H1 (cell line): ENCODE data around the gene SNX33. TPM values are rescaled to one million over a fixed set of nuclear protein-coding genes. Genes with fewer than 3 reads are reported as not detected.

Source experiments
- CTCF ChIA-PET: fragments of 300-600 bp; sonication (Branson Sonifier 250); formaldehyde crosslinking; loops from one replicate; lab custom pipeline; 2021; ENCODE audit not compliant: partially characterized antibody; lab: Charles Lee
- POLR2A ChIA-PET: fragments of 300-600 bp; sonication (Branson Sonifier 250); formaldehyde crosslinking; loops from one replicate; lab custom pipeline; 2021; ENCODE audit warnings: inconsistent platforms; ENCODE audit not compliant: partially characterized antibody; lab: Charles Lee
- DNase-seq, 2 experiments: peaks; one replicate each; pipeline versions ENCODE4 v3.0.0 to v3.0.0-alpha.2; 2010 to 2022; ENCODE audit warnings: low spot score in 2 of 2, low read depth in 1 of 2, mixed read lengths in 1 of 2
- FAIRE-seq: peaks from 2 replicates; lab custom pipeline; 2011; peaks lifted over from hg19 to GRCh38; lab: Jason Lieb, UNC
- H2AFZ ChIP-seq: 2 replicates; pipeline ENCODE4 v1.8.1; 2012; ENCODE audit warnings: low read length, inconsistent platforms
- H2AK5ac ChIP-seq: 2 replicates; pipeline ENCODE4 v1.6.1; 2013; ENCODE audit warnings: low read depth, low read length
- H2BK120ac ChIP-seq: replicated peaks from 2 replicates; pipeline ENCODE3; 2013; ENCODE audit warnings: low read depth, low read length, inconsistent platforms
- H2BK12ac ChIP-seq: 2 replicates; pipeline ENCODE4 v1.6.1; 2013; ENCODE audit warnings: low read depth, low read length
- H2BK15ac ChIP-seq: 2 replicates; pipeline ENCODE4 v1.6.1; 2013; ENCODE audit warnings: low read length
- H2BK20ac ChIP-seq: 2 replicates; pipeline ENCODE4 v1.6.1; 2013; ENCODE audit warnings: low read length
- H2BK5ac ChIP-seq: 2 replicates; pipeline ENCODE4 v1.6.1; 2013; ENCODE audit warnings: low read depth, low read length
- H3K14ac ChIP-seq: 2 replicates; pipeline ENCODE4 v1.6.1; 2013; ENCODE audit warnings: inconsistent platforms; ENCODE audit not compliant: insufficient read length
- H3K18ac ChIP-seq: 2 replicates; pipeline ENCODE4 v1.6.1; 2013; ENCODE audit warnings: low read length; ENCODE audit errors: extremely low read depth
- H3K23ac ChIP-seq: 2 replicates; pipeline ENCODE4 v1.6.1; 2013; ENCODE audit warnings: inconsistent platforms; ENCODE audit not compliant: insufficient read length
- H3K23me2 ChIP-seq: 2 replicates; pipeline ENCODE4 v1.6.1; 2013; ENCODE audit warnings: low read depth, low read length
- H3K27ac ChIP-seq: 2 replicates; pipeline ENCODE4 v1.6.1; 2011; ENCODE audit warnings: low read depth, low read length, inconsistent platforms
- H3K27me3 ChIP-seq, 4 experiments: replicated peaks in 1 of 4; 1 replicate in 1 of 4; 2 replicates in 3 of 4; pipeline versions ENCODE4 v1.6.1 to v1.8.1; 2011 to 2013; ENCODE audit warnings: low read length in 3 of 4, mild to moderate bottlenecking in 3 of 4, inconsistent platforms in 2 of 4, mixed read lengths in 2 of 4, moderate library complexity in 1 of 4; ENCODE audit not compliant: control insufficient read depth in 3 of 4, insufficient read depth in 3 of 4; ENCODE audit errors: extremely low read depth in 1 of 4
- H3K36me3 ChIP-seq, 4 experiments: 2 replicates each; pipeline versions ENCODE4 v1.6.1 to v1.8.1; 2011 to 2013; ENCODE audit warnings: mild to moderate bottlenecking in 4 of 4, low read length in 3 of 4, moderate library complexity in 2 of 4, control low read depth in 1 of 4, inconsistent platforms in 1 of 4; ENCODE audit not compliant: insufficient read depth in 4 of 4, control insufficient read depth in 2 of 4
- H3K4ac ChIP-seq: replicated peaks from 2 replicates; pipeline ENCODE3; 2013; ENCODE audit warnings: low read length, low read depth, mixed read lengths, inconsistent platforms; ENCODE audit not compliant: insufficient read length
- H3K4me1 ChIP-seq, 4 experiments: replicated peaks in 1 of 4; 1 replicate in 1 of 4; 2 replicates in 3 of 4; pipeline versions ENCODE4 v1.6.1 to v1.8.1; 2011 to 2013; ENCODE audit warnings: low read length in 3 of 4, inconsistent platforms in 2 of 4, mixed read lengths in 1 of 4; ENCODE audit not compliant: insufficient read depth in 4 of 4, control insufficient read depth in 3 of 4
- H3K4me2 ChIP-seq, 2 experiments: 2 replicates each; pipeline versions ENCODE4 v1.6.1 to v1.8.1; 2011 to 2013; ENCODE audit warnings: low read depth in 2 of 2, low read length in 2 of 2, control low read depth in 1 of 2, inconsistent platforms in 1 of 2, mild to moderate bottlenecking in 1 of 2; ENCODE audit not compliant: insufficient read depth in 1 of 2
- H3K4me3 ChIP-seq, 4 experiments: fragments of 200-600, 300-600 bp in 1 of 4; sonication (generic), shearing (Covaris generic), sonication (Bioruptor Twin) in 1 of 4; 2 replicates each; pipeline versions ENCODE4 v1.5.1 to v1.8.1; 2011 to 2016; ENCODE audit warnings: low read length in 4 of 4, low read depth in 3 of 4, control low read depth in 2 of 4, inconsistent platforms in 2 of 4, mild to moderate bottlenecking in 2 of 4, mixed read lengths in 1 of 4, moderate library complexity in 1 of 4; ENCODE audit not compliant: insufficient read depth in 2 of 4; ENCODE audit errors: extremely low read depth in 1 of 4
- H3K56ac ChIP-seq: replicated peaks from 2 replicates; pipeline ENCODE3; 2013; ENCODE audit warnings: low read depth, mild to moderate bottlenecking, mixed read lengths, low read length, inconsistent platforms; ENCODE audit not compliant: insufficient read length
- H3K79me1 ChIP-seq: 2 replicates; pipeline ENCODE4 v1.6.1; 2013; ENCODE audit warnings: low read depth, low read length, control low read depth
- H3K79me2 ChIP-seq, 2 experiments: 2 replicates each; pipeline versions ENCODE4 v1.6.1 to v1.8.1; 2012 to 2013; ENCODE audit warnings: low read length in 2 of 2, mild to moderate bottlenecking in 2 of 2, inconsistent platforms in 1 of 2; ENCODE audit not compliant: insufficient read depth in 2 of 2, control insufficient read depth in 1 of 2
- H3K9ac ChIP-seq, 4 experiments: replicated peaks in 1 of 4; 1 replicate in 1 of 4; 2 replicates in 3 of 4; pipeline versions ENCODE4 v1.6.1 to v1.8.1; 2011 to 2013; ENCODE audit warnings: low read depth in 3 of 4, low read length in 3 of 4, control low read depth in 2 of 4, mild to moderate bottlenecking in 2 of 4, moderate library complexity in 2 of 4, inconsistent platforms in 1 of 4; ENCODE audit errors: extremely low read depth in 1 of 4
- H3K9me3 ChIP-seq, 2 experiments: 2 replicates each; pipeline versions ENCODE4 v1.6.1 to v1.8.1; 2012 to 2013; ENCODE audit warnings: mild to moderate bottlenecking in 2 of 2, moderate library complexity in 2 of 2, control low read depth in 1 of 2, inconsistent platforms in 1 of 2, low read depth in 1 of 2, low read length in 1 of 2, mixed read lengths in 1 of 2; ENCODE audit not compliant: insufficient read depth in 2 of 2
- H4K20me1 ChIP-seq, 2 experiments: replicated peaks in 1 of 2; 2 replicates each; pipeline versions ENCODE3 to v1.8.1; 2011 to 2013; ENCODE audit warnings: inconsistent platforms in 2 of 2, low read length in 2 of 2, mild to moderate bottlenecking in 1 of 2; ENCODE audit not compliant: insufficient read depth in 2 of 2, control insufficient read depth in 1 of 2
- H4K5ac ChIP-seq: 2 replicates; pipeline ENCODE4 v1.6.1; 2013; ENCODE audit warnings: low read length, low read depth, mixed read lengths, inconsistent platforms; ENCODE audit not compliant: insufficient read length
- H4K8ac ChIP-seq: 2 replicates; pipeline ENCODE4 v1.8.0; 2013; ENCODE audit warnings: mild to moderate bottlenecking, moderate library complexity, low read length, inconsistent platforms; ENCODE audit not compliant: insufficient read depth; ENCODE audit errors: extremely low read depth
- H4K91ac ChIP-seq: replicated peaks from 2 replicates; pipeline ENCODE3; 2013; ENCODE audit warnings: low read length, mixed read lengths, inconsistent platforms; ENCODE audit not compliant: insufficient read length
- ATF2 ChIP-seq: IDR thresholded peaks from 2 replicates; pipeline ENCODE4 v1.6.1; 2012; ENCODE audit warnings: low read length, inconsistent platforms
- BRCA1 ChIP-seq: IDR thresholded peaks from 2 replicates; pipeline ENCODE4 v1.6.1; 2012; ENCODE audit warnings: low read depth, low read length, improper control_type of control experiment
- GTF2F1 ChIP-seq: IDR thresholded peaks from 2 replicates; pipeline ENCODE4 v1.6.1; 2012; ENCODE audit warnings: low read depth, low read length, improper control_type of control experiment, borderline replicate concordance
- NRF1 ChIP-seq: IDR thresholded peaks from 2 replicates; pipeline ENCODE4 v1.6.1; 2011; ENCODE audit warnings: mild to moderate bottlenecking, low read depth, low read length, improper control_type of control experiment
- POLR2AphosphoS5 ChIP-seq: IDR thresholded peaks from 2 replicates; pipeline ENCODE4 v1.6.1; 2011; ENCODE audit warnings: low read depth, low read length
- RAD21 ChIP-seq, 2 experiments: IDR thresholded peaks in 1 of 2; conservative IDR thresholded peaks in 1 of 2; 2 replicates each; pipeline ENCODE4 v1.6.1; 2011; ENCODE audit warnings: low read depth in 2 of 2, low read length in 2 of 2, improper control_type of control experiment in 1 of 2, inconsistent platforms in 1 of 2, mild to moderate bottlenecking in 1 of 2, moderate library complexity in 1 of 2
- TEAD4 ChIP-seq: IDR thresholded peaks from 2 replicates; pipeline ENCODE4 v1.6.1; 2012; ENCODE audit warnings: low read depth, low read length, inconsistent platforms, mixed read lengths
- WGBS, 2 experiments: shearing (Covaris generic) in 1 of 2; methylation state at CpG; one replicate each; pipeline versions ENCODE4 v1.1.6 to v1.1.7; 2013 to 2015; ENCODE audit warnings: low lambda C conversion rate in 2 of 2, mixed read lengths in 2 of 2, inconsistent platforms in 1 of 2, low coverage in 1 of 2, missing lambda C conversion rate in 1 of 2; ENCODE audit not compliant: insufficient replicate concordance in 2 of 2, insufficient coverage in 1 of 2, insufficient read length in 1 of 2; ENCODE audit errors: extremely low coverage in 1 of 2, missing lambda C conversion rate in 1 of 2; 5-methylcytosine and 5-hydroxymethylcytosine counted together
- polyA plus RNA-seq, 7 experiments: library from polyadenylated mRNA; depleted of rRNA in 3 of 7; stranded (reverse) in 5 of 7; unstranded in 2 of 7; fragments of >200 nt in 5 of 7; fragments of 200-250 nt in 2 of 7; gene quantifications; 1 replicate in 5 of 7; 2 replicates in 1 of 7; 4 replicates in 1 of 7; pipeline versions ENCODE4 v1.2.1 to v1.2.3, GENCODE V29; 2011 to 2013; ENCODE audit warnings: missing spikeins in 2 of 7, mixed read lengths in 2 of 7
- total RNA-seq: library from RNA; stranded (reverse); fragmentation: NEBNext Ultra II Directional; extraction: Animal tissue kit (Norgen Biotek cat#: 25700); gene quantifications from 2 replicates; pipeline ENCODE4 v1.2.1, GENCODE V29; 2021

SNX33 gene
- total and polyA plus RNA-seq, 2 of the 8 experiments (the other 6 are each of a cell fraction or from before 2014, with no cell fraction given): 14.3 to 22.9 TPM

- Histone ChIP-seq H3K23ac (no peak overlapping the region), H3K14ac (no peak overlapping the region), H3K36me3 (no peaks in the 10 kb centered on the region), H2BK12ac (0 out of 2 replicates have a peak overlapping the region, but pooled peaks have one; percentile 27), H3K79me1 (no peaks in the 10 kb centered on the region), H4K91ac (no peak overlapping the region), H3K9me3 (no peaks in the 10 kb centered on the region), H3K79me2 (no peaks in the 10 kb centered on the region), H2AK5ac (no peak overlapping the region; the same call in 1 of the 2 replicates), H3K9ac (no peak overlapping the region), H2BK120ac (no peak overlapping the region), H2AFZ (no peak overlapping the region), H3K56ac (no peak overlapping the region), H3K4ac (no peak overlapping the region), H3K18ac (no peak overlapping the region), H4K8ac (no peak overlapping the region), H4K5ac (no peak overlapping the region), H3K27ac (no peak overlapping the region), H3K23me2 (no peaks in the 10 kb centered on the region), H2BK15ac (no peak overlapping the region), H2BK20ac (no peak overlapping the region), H3K4me1 (peaks cover 0 to 10% (median 1%) of the 10 kb centered on the region in 4 experiments; a peak in 3 of 7 replicates), H3K4me3 (no peak overlapping the region), H3K27me3 (no peaks in the 10 kb centered on the region), H4K20me1 (no peaks in the 10 kb centered on the region), H3K4me2 (no peak overlapping the region), H2BK5ac (no peak overlapping the region)
- CTCF ChIA-PET: interaction anchor here (1.9 to 4.8 kb wide), 4 partner anchors 12 to 114 kb away, joined by 4 to 37 read pairs (median 28); no protein-coding TSS in a partner anchor
- POLR2A ChIA-PET: no interaction called here
- DNase-seq (no peak), FAIRE-seq (no peak)
- WGBS, 2 experiments: 96% methylated on average over 44 of the region's 44 CpGs; no CpG with 5 or more reads in 1 of the 2 experiments
- TF ChIP-seq GTF2F1 (no peak), BRCA1 (no peak), NRF1 (no peak), POLR2AphosphoS5 (no peak), RAD21 (IDR thresholded peaks at IDR 0.05 in 1 of 2, conservative IDR thresholded peaks at IDR 0.05 in 1 of 2; ENCODE audit: low read depth in 2 of 2, low read length in 2 of 2) (no peak), TEAD4 (no peak), ATF2 (no peak)
These were observed 40.0 kb downstream of the SNX33 start for GRCh38 chr15:75687486-75688277.
